ENCODE data around the gene BUB3. TPM values are rescaled to one million over a fixed set of nuclear protein-coding genes. Genes with fewer than 3 reads are reported as not detected.

Gene BUB3, protein sequence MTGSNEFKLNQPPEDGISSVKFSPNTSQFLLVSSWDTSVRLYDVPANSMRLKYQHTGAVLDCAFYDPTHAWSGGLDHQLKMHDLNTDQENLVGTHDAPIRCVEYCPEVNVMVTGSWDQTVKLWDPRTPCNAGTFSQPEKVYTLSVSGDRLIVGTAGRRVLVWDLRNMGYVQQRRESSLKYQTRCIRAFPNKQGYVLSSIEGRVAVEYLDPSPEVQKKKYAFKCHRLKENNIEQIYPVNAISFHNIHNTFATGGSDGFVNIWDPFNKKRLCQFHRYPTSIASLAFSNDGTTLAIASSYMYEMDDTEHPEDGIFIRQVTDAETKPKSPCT
- total RNA-seq (2014; rRNA removed; shearing (Covaris generic)) (163 and 170 TPM in 2 replicates), polyA plus RNA-seq (2016; fragmentation: Nextera tagmentation; extraction: Ambion mirVana) (154 and 158 TPM in 2 replicates)

DNA sequence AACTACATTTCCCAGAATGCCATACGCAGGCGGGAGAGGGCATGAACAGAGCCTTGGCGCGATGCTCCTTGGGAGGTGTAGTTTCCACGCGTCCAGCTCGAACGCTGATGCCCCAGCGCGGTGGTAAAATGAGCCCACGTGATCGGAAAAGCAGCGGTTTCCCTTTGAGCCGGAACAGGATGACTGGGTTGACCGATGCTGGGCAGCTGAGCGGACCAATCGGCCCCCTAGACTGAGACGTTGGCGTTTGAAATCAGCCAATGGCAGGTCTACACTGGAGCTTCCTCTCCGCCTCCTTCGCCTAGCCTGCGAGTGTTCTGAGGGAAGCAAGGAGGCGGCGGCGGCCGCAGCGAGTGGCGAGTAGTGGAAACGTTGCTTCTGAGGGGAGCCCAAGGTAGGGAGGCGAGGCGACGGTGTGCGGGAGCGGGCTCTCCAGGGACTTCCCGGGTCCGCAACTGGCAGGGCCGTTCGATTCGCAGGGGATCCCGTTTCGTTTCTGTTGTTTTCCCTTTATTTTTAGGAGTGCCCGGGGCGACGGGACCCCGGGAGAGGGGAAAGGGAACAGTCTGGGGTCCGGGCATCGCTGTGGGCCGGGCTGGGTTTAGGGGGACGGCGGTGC lies at the start of gene BUB3:
Gene BUB3, plus strand, starts transcription at position 311 of the 619 bp plus-strand sequence. CDS start 516 bp downstream, outside the sequence.
- Histone ChIP-seq H3F3A (ENCODE audit: insufficient read depth) (peaks cover 30% of the 10 kb centered on the region), H3K27me3 (replicated peaks; ENCODE audit: insufficient read depth) (peaks cover 38% of the 10 kb centered on the region), H3K4me2 (ENCODE audit: unreplicated experiment) (peak within 1 kb of the TSS; percentile 92), H3K9me2 (ENCODE audit: insufficient read depth) (no peaks in the 10 kb centered on the region), H3K27ac (peak within 1 kb of the TSS; percentile 89), H3K36me3 (ENCODE audit: low read depth) (peaks cover 24% of the 10 kb centered on the region), H3K9ac (peak within 1 kb of the TSS; percentile 96), H4K20me1 (ENCODE audit: insufficient read depth) (peaks cover 8% of the 10 kb centered on the region; the same call in 1 of the 2 replicates), H3K4me3 (peak within 1 kb of the TSS; percentile 99), H3K79me2 (ENCODE audit: insufficient read depth) (peaks cover 50% of the 10 kb centered on the region), H3K9me3 (ENCODE audit: low read depth) (no peaks in the 10 kb centered on the region), H2AFZ (peak within 1 kb of the TSS; percentile 98), H3K4me1 (ENCODE audit: insufficient read depth) (peaks cover 31% of the 10 kb centered on the region)
- WGBS, 2 experiments (ENCODE audit: low coverage in 1 of 2, low lambda C conversion rate in 2 of 2, missing lambda C conversion rate in 2 of 2) = 1 to 2% methylated on average over 45 to 50 of the region's 50 CpGs
- no peak for TF ChIP-seq EZH2phosphoT487 (IDR thresholded peaks at IDR 0.05; ENCODE audit: insufficient read depth, low read depth)
- TF ChIP-seq EZH2 (IDR thresholded peaks at IDR 0.05; ENCODE audit: insufficient read depth, poor library complexity, severe bottlenecking) = no peak
- peak; percentile 100 for DNase-seq
- in situ Hi-C loops (cut with MboI) = no loop called here

DNA sequence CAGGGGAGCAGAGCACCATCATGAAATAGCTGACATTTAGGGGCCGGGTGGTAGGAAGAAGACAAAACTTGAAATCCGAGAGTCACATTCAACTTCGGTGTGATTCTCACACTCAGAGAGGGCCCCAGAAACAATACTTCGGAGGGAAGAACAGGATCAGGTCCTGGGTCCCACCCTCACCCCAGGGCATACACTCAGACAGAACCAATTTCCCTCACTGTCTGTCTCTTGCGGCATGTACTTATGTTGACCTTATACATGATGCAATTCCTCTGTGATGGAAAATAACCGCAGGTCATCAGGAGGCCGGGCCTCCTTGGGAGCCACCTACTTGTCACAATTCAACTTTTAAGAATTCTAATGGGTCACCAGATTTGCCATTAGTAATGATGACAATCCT lies 44.7 kb upstream of the BUB3 start:
- Histone ChIP-seq H3K9me2 (ENCODE audit: insufficient read depth) (no peaks in the 10 kb centered on the region), H3K4me1 (ENCODE audit: insufficient read depth) (no peaks in the 10 kb centered on the region), H3K4me3 (no peak overlapping the region), H3K27me3 (replicated peaks; ENCODE audit: insufficient read depth) (peaks cover 19% of the 10 kb centered on the region; the same call in 1 of the 2 replicates), H4K20me1 (ENCODE audit: insufficient read depth) (no peaks in the 10 kb centered on the region), H3F3A (ENCODE audit: insufficient read depth) (no peaks in the 10 kb centered on the region), H3K36me3 (ENCODE audit: low read depth) (no peaks in the 10 kb centered on the region), H3K9ac (no peak overlapping the region), H3K9me3 (ENCODE audit: low read depth) (no peaks in the 10 kb centered on the region), H3K4me2 (ENCODE audit: unreplicated experiment) (no peak overlapping the region), H2AFZ (no peak overlapping the region), H3K27ac (no peak overlapping the region), H3K79me2 (ENCODE audit: insufficient read depth) (no peaks in the 10 kb centered on the region)
- TF ChIP-seq EZH2 (IDR thresholded peaks at IDR 0.05; ENCODE audit: insufficient read depth, poor library complexity, severe bottlenecking) (no peak), EZH2phosphoT487 (IDR thresholded peaks at IDR 0.05; ENCODE audit: insufficient read depth, low read depth) (no peak)
- 35 to 44% methylated on average over 7 of the region's 7 CpGs for WGBS, 2 experiments (ENCODE audit: low coverage in 1 of 2, low lambda C conversion rate in 2 of 2, missing lambda C conversion rate in 2 of 2)
- no peak for DNase-seq
- in situ Hi-C loops (cut with MboI) = no loop called here

DNA sequence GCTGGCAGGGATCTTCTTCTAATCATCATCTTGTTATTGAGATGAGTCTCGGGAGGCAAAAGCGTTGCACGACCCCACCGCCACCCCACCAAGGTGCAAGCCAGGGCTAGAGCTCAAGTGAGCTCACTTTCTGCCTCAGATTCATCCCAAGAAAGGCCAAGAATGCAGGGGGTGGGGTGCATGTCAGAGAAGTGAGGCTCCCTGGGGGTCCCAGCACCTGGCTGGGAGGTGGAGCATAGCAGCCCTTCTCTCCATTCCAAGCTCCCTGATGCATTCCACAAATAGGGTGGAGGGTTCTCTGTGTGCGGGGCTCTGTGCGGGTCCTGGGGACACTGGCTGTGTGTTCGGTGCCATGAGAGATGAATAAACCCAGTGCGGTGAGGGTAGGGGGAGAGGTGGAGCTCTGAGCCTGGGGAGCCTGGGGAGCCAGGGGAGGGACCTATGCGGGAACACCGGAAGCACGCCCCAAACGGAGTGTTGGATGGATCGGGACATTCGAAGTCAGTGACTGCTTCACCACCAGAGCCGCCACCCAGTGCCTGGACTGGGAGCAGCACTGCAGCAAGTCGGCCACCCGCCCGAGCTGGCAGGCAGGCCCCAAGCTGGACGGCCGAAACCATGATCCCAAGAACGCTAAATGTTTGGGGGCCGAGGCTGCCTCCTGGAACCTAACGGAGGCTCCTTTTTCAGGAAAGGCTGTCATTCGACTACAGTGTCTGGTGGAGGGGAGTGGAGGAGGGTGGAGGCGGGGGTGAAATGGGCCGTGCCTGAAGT lies 36.4 kb upstream of the BUB3 start:
- no peak for TF ChIP-seq EZH2 (IDR thresholded peaks at IDR 0.05; ENCODE audit: insufficient read depth, poor library complexity, severe bottlenecking)
- TF ChIP-seq EZH2phosphoT487 (IDR thresholded peaks at IDR 0.05; ENCODE audit: insufficient read depth, low read depth) = no peak
- Histone ChIP-seq H3K79me2 (ENCODE audit: insufficient read depth) (no peaks in the 10 kb centered on the region), H3K4me3 (no peak overlapping the region), H3K27me3 (replicated peaks; ENCODE audit: insufficient read depth) (peaks cover 28% of the 10 kb centered on the region), H3F3A (ENCODE audit: insufficient read depth) (no peaks in the 10 kb centered on the region), H3K9me3 (ENCODE audit: low read depth) (no peaks in the 10 kb centered on the region), H3K9me2 (ENCODE audit: insufficient read depth) (no peaks in the 10 kb centered on the region), H3K4me2 (ENCODE audit: unreplicated experiment) (no peak overlapping the region), H3K36me3 (ENCODE audit: low read depth) (no peaks in the 10 kb centered on the region), H3K4me1 (ENCODE audit: insufficient read depth) (no peaks in the 10 kb centered on the region), H3K9ac (no peak overlapping the region), H4K20me1 (ENCODE audit: insufficient read depth) (no peaks in the 10 kb centered on the region), H2AFZ (no peak overlapping the region), H3K27ac (no peak overlapping the region)
- in situ Hi-C loops (cut with MboI) = no loop called here
- 5 to 6% methylated on average over 26 of the region's 26 CpGs for WGBS, 2 experiments (ENCODE audit: low coverage in 1 of 2, low lambda C conversion rate in 2 of 2, missing lambda C conversion rate in 2 of 2)
- DNase-seq = peak; percentile 19

DNA sequence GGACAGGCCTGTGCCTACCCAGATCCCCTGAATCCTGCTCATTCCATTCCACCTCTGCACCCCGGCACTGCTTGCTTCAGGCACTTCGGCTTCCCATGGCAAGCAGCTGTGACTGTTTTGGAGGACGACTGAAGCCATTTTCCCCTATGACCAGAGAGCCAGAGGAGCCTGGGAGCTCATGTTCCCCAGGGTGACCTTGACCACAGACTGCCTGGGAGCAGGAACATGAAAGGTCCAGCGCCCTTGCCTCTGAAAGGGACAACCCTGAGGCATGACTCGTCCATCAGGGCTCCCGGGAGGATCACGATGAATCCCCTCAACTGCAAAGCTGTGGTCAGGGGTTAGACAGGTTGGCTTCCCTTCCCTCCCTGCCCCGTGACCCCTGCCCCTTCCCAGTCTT lies 35.1 kb upstream of the BUB3 start:
- Histone ChIP-seq H3K4me3 (no peak overlapping the region), H3K4me2 (ENCODE audit: unreplicated experiment) (no peak overlapping the region), H2AFZ (no peak overlapping the region), H3K9me3 (ENCODE audit: low read depth) (no peaks in the 10 kb centered on the region), H3K27ac (no peak overlapping the region), H3K27me3 (replicated peaks; ENCODE audit: insufficient read depth) (peaks cover 28% of the 10 kb centered on the region), H3K9me2 (ENCODE audit: insufficient read depth) (no peaks in the 10 kb centered on the region), H4K20me1 (ENCODE audit: insufficient read depth) (no peaks in the 10 kb centered on the region), H3K9ac (no peak overlapping the region), H3K4me1 (ENCODE audit: insufficient read depth) (no peaks in the 10 kb centered on the region), H3F3A (ENCODE audit: insufficient read depth) (no peaks in the 10 kb centered on the region), H3K36me3 (ENCODE audit: low read depth) (no peaks in the 10 kb centered on the region), H3K79me2 (ENCODE audit: insufficient read depth) (no peaks in the 10 kb centered on the region)
- no peak for TF ChIP-seq EZH2phosphoT487 (IDR thresholded peaks at IDR 0.05; ENCODE audit: insufficient read depth, low read depth)
- TF ChIP-seq EZH2 (IDR thresholded peaks at IDR 0.05; ENCODE audit: insufficient read depth, poor library complexity, severe bottlenecking) = no peak
- DNase-seq = no peak
- in situ Hi-C loops (cut with MboI) = no loop called here
- WGBS, 2 experiments (ENCODE audit: low coverage in 1 of 2, low lambda C conversion rate in 2 of 2, missing lambda C conversion rate in 2 of 2) = 65 to 66% methylated on average over 7 to 8 of the region's 8 CpGs
